SK-N-MC (cell line): ENCODE data around the gene NEXN.

Source experiments
- EZH2 ChIP-seq: fragments of 200-600 bp; sonication (generic); IDR thresholded peaks from one replicate; pipeline ENCODE4 v1.6.1; 2017; ENCODE audit warnings: antibody characterized with exemption
- FOXP2 ChIP-seq: optimal IDR thresholded peaks from 2 replicates; pipeline ENCODE3; 2011; ENCODE audit warnings: mild to moderate bottlenecking, moderate library complexity; ENCODE audit not compliant: insufficient read depth; ENCODE audit errors: extremely low read length, control extremely low read depth
- POLR2AphosphoS5 ChIP-seq: IDR thresholded peaks from 2 replicates; pipeline ENCODE4 v1.6.1; 2012; ENCODE audit warnings: mild to moderate bottlenecking, low read depth, low read length, borderline replicate concordance

DNA sequence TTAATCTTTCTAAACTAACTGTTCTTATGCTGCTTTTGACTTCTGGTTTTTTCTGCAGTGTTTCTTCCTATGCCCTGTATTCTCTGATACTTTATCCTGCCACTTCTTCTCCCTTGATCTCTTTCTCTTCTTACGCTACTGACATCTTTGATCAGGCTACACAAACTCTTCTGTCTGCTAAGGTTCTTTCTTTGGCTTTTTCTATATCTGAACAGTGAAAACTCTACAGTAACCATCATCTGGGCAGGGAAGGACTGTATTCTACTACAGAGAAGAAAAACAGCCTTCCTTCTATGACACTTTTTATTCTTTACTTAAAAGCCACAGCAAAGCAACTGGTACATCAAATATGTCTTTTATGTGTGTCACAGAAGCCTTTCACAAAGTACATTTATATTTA, 7.4 kb upstream of the NEXN start:
- TF ChIP-seq POLR2AphosphoS5 (no peak), EZH2 (no peak), FOXP2 (no peak)
